GM19240 (cell line): ENCODE results near the gene MICAL2.

Experiments
- DNase-seq: peaks from one replicate; pipeline ENCODE4 v3.0.0; 2011; ENCODE audit warnings: low spot score; ENCODE audit not compliant: insufficient read length

The MICAL2 gene

GRCh38 chr11:12097219-12097618 lies 13.2 kb upstream of the MICAL2 start:
- DNase-seq = no peak

DNA sequence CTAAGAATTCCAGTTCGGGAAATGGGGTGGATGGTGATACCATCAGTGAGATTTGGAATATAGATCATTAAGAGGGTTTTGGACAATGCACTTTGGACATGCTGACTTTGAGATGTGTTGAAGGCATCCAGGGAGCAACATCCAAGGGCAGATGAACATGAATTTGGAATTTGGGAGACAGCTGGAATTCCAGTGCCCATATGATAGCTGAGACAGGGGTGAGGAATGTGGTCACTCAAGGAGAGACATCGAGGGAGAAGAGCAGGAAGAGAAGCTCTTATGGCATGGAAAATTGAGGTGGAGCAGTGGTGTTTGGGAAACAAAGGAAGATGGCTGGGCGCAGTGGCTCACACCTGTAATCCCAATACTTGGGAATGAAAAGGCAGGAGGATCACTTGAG lies 11.8 kb upstream of the MICAL2 start:
- no peak for DNase-seq

- DNase-seq = no peak
These were observed 11.1 kb upstream of the MICAL2 start for GRCh38 chr11:12099132-12099873.

DNA sequence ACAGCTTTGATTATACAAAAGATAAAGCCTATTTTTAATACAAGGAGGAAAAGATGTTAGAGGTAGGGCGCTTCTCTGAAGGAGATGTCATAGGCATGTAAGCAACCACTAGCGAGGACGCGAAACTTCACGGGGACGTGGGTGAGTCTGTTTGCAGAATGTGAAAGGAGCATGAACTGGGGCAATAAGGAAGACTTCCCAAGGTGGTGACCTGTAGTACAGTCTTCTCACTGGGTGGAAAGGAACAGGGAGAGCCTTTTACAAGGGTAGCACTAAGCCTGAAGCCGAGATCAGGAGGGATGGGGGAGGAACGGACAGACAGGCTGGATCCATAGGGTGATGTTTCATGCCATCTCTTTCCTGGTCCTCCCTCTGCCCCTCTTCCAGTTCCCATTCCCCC lies 10.0 kb upstream of the MICAL2 start:
- no peak for DNase-seq

- DNase-seq = no peak
These were observed 9.5 kb upstream of the MICAL2 start for GRCh38 chr11:12100841-12101242.

DNA sequence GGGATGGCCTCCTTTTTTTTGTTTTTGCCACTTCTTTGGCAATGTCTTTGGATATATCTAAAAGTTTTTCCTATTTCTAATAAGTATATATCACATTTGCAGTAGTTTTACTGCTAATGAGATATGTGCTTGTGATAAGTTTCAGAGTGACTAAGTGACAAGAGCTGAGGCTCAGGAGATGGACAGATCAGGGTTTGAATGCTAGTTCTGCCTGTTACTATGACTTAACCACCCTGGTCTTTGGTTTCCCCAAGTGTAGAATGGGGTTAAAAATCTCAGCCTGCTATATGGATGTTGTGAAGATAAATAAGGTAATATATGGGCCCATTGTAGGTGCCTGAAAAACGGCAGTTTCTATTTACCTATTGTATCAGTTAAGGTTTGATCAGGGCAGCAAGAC lies 9.1 kb upstream of the MICAL2 start:
- DNase-seq = no peak

- no peak for DNase-seq
These were observed 7.6 kb upstream of the MICAL2 start for GRCh38 chr11:12102588-12103410.

GRCh38 chr11:12103411-12104225 lies 6.8 kb upstream of the MICAL2 start:
- DNase-seq = no peak

GRCh38 chr11:12105471-12105870 lies 4.9 kb upstream of the MICAL2 start:
- DNase-seq = no peak

- DNase-seq = no peak
These were observed 4.3 kb upstream of the MICAL2 start for GRCh38 chr11:12106101-12106500.

DNA sequence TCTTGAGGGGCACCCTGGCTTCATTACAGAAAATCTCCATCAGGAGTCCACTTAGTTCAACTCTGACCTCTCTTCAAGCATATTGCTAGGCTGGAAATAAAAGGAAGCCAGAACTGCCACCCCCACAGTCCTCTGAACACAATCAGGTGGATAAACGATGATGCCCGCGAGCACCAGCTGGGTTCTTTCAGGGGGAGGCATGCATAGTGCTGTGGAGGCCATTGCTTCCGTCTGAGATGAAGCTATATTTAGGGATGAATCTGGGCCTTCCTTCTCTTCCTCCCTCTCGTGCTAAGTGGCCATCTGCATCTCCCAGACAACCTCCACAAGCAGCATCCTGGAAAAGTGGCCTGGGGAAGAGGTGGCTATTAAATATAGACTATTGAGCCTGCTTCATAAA lies 3.9 kb upstream of the MICAL2 start:
- DNase-seq = no peak

DNA sequence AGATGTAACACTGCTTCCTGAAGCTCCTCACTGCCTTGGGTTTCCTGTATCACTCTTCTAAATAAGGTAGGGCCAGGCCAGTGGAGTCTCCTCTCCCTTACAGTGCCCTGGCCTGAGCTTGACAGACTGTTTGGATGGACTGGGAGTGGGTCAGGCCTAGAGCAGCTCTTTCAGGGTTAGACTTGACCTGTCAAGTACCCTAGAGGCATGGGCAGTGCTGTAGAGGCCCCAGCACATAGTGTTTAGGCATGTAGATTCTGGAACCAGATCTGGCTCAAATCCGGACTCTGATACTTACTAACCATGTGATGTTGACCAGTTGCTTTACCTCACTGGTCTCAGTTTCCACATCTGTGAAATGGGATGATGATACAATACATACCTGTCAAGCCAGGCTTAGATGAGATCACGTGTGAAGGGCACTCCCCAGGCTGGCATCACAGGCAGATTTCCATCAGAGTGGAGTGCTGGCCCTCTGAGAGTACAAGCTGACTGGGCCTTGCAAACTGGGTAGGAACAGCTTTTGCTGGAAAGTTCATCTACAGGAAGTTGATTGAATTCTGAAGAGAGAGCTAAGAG lies 1.4 kb upstream of the MICAL2 start:
- no peak for DNase-seq

DNA sequence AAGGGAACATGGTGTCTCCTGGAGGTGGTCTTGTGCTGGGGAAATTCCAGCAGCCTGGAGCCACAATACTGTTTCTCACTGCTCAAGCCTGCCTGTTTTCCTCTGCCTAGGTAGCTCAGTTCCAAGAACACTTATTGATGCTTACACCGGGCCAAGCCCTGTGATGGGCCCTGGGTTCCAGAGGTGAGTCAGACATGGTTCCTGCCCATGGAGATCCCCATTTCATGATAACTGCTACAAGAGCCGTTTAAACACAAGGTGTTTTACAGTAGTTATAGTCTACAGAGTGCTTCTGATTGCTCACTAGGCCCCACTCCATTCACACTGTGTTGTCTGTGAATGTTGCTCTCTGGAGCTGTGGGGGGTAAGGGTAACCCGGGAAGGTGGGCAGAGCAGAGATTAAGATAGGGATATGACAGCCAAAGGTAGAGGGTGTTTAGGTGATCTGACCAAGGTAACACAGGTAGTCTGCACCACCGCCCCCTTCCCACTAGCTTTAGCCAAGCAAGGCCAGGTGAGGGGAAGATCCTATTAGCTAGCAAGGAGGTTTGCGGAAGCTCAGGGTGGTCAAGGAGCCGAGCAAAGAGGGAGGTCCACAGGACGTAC lies 696 bp upstream of the MICAL2 start:
- no peak for DNase-seq

- DNase-seq = no peak
These were observed 541 bp downstream of the MICAL2 start for GRCh38 chr11:12110714-12111548.

DNA sequence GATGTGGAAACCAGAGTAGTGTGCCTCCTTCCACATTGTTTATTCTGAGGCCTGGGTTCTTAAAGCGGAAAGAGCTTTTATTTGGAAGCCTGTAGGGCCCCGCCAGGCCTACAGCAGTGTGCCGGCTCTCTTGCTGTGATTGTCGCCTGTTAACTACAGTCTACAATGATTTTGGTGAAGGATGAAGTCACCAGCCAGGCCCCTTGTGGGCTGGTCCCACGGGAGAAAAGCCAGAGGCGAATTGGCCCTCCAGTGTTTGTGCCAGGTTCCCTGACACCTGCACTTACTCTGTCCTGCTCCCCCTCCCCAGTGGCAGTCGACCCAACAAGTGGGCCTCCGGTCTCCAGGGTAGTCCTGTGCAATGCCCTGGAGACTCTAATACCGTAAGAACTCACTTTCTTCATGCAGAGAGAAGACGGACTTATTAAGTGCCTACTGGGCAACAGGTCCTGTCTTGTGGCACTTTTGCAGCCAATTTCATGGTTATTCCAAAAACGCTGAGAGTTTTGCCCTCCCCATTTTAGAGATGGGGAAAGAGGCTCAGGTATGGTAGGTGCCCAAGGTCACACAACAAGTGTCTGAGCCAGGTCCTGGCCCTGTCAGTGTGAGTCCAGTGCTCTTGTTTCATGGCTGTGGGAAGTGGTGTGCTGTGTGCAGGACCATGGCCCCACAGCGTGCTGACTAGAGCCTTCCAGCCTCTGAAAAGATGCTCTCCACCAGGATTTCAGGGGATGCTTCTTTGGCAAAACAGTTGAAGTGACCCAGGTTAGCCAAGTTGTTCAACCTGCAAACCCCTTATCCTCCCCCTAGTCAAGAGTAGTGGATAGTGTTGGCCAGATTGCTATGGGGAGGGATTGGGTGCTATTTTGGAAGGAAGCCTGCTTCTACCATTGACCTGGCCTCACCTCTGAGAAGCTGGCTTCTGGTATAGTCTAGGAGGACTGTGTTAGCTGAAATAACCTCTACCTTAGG lies 1.4 kb downstream of the MICAL2 start:
- DNase-seq = no peak

- DNase-seq = no peak
These were observed 2.4 kb downstream of the MICAL2 start for GRCh38 chr11:12112750-12113149.

DNA sequence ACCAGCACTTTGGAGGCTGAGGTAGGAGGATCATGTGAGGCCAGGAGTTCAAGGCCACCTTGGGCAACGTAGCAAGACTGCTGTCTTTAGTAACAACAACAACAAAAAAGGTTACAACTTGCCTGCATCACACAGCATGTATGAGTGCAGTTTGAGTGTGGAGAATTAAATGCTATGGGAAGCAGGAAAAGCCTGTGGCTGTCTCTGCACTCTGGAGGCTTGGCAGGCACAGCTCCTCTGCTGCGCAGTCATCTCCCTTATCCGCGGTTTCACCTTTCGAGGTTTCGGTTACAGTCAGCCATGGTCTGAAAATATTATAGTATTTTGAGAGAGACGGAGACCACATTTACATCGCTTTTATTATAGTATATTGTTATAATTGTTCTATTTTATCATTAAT lies 2.9 kb downstream of the MICAL2 start:
- DNase-seq = no peak

- DNase-seq = no peak
These were observed 4.0 kb downstream of the MICAL2 start for GRCh38 chr11:12114193-12115033.
